ENCODE results near the gene ZNF850. TPM values are rescaled to one million over a fixed set of nuclear protein-coding genes. Genes with fewer than 3 reads are reported as not detected.

ZNF850 gene
- total and polyA plus RNA-seq, 12 donors, result 0.80 to 7.9 (median 3.8) TPM

DNA sequence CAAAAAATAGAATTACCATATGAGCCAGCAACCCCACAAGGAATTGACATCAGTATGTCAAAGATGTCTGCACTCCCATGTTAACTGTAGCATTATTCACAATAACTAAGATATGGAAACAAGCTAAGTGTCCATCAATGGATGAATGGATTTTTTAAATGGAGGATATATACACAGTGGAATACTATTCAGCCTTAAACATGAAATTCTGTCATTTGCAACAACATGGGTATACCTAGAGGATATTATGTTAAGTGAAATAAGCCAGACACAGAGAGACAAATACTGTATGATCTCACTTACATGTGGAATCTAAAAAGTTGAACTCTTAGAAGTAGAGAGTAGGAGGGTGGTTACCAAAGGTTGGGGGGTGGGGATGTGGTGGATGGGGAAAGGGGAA is 93.2 kb downstream of the ZNF850 start:
- no peak for ATAC-seq

DNA sequence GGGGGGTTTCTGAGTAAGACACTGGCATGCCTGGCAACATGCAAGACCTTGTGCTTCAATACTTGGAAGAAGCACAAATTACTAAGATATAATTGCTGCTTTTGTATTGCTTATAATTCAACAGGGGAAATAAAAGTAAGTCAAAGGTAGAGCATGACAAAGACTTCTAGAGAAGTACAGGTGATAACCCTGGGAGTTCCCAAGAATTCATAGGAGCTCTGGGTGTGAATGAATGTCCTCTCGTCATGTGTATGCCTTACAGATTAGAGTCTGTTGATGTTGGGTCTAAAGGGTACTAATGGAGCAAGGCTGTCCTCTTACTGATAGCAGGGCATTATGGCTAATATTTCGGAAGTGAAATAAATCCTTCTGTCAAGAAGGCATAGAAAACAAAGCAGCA is 98.4 kb downstream of the ZNF850 start:
- intact Hi-C loops (cut with DNase I), result loop anchor here in 1 of 10 donors (10.0 kb wide), 1 partner anchor 149 kb away; the partner anchor contains the start of gene ZNF260
- TF ChIP-seq, protein P1, sequence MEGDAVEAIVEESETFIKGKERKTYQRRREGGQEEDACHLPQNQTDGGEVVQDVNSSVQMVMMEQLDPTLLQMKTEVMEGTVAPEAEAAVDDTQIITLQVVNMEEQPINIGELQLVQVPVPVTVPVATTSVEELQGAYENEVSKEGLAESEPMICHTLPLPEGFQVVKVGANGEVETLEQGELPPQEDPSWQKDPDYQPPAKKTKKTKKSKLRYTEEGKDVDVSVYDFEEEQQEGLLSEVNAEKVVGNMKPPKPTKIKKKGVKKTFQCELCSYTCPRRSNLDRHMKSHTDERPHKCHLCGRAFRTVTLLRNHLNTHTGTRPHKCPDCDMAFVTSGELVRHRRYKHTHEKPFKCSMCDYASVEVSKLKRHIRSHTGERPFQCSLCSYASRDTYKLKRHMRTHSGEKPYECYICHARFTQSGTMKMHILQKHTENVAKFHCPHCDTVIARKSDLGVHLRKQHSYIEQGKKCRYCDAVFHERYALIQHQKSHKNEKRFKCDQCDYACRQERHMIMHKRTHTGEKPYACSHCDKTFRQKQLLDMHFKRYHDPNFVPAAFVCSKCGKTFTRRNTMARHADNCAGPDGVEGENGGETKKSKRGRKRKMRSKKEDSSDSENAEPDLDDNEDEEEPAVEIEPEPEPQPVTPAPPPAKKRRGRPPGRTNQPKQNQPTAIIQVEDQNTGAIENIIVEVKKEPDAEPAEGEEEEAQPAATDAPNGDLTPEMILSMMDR (IDR thresholded peaks at IDR 0.05), result no peak
- WGBS, 2 donors, result 95 to 97% methylated on average over 2 of the region's 2 CpGs
- H3K4me3 ChIP-seq, result no peak overlapping the region
- DNase-seq (no peak), ATAC-seq (no peak)
- H3K27ac ChIP-seq, result no peak overlapping the region
- no peaks in the 10 kb centered on the region for H3K27me3 ChIP-seq
- peaks cover 0 to 100% (median 32%) of the 10 kb centered on the region in 11 donors for H3K9me3 ChIP-seq
- H3K36me3 ChIP-seq, result peaks cover 0 to 52% (median 16%) of the 10 kb centered on the region in 9 donors
- H3K4me1 ChIP-seq, result peaks cover 0 to 15% (median 0%) of the 10 kb centered on the region in 9 donors

More for the DNA sequence above, 93.2 kb downstream of the ZNF850 start:
- H3K27me3 ChIP-seq, result no peaks in the 10 kb centered on the region
- intact Hi-C loops (cut with DNase I), result loop anchor here in 1 of 10 donors (10.0 kb wide), 1 partner anchor 155 kb away; the partner anchor contains the start of gene ZNF260
- no peak overlapping the region for H3K27ac ChIP-seq
- TF ChIP-seq, protein P1 (IDR thresholded peaks at IDR 0.05), result no peak
- H3K9me3 ChIP-seq, result peaks cover 0 to 98% (median 21%) of the 10 kb centered on the region in 11 donors
- H3K4me1 ChIP-seq, result no peaks in the 10 kb centered on the region
- no peak overlapping the region for H3K4me3 ChIP-seq
- H3K36me3 ChIP-seq, result peaks cover 0 to 83% (median 30%) of the 10 kb centered on the region in 9 donors
- DNase-seq, result no peak

- TF ChIP-seq, protein P1 (IDR thresholded peaks at IDR 0.05), result no peak
- DNase-seq, result no peak
- peak in 6 of 8 donors; percentile 38 to 72 (median 45) for ATAC-seq
- no peaks in the 10 kb centered on the region for H3K27me3 ChIP-seq
- H3K9me3 ChIP-seq, result peaks cover 0 to 94% (median 27%) of the 10 kb centered on the region in 11 donors
- H3K4me3 ChIP-seq, result no peak overlapping the region
- H3K27ac ChIP-seq, result no peak overlapping the region
- intact Hi-C loops (cut with DNase I), result loop anchor here in 1 of 10 donors (10.0 kb wide), 1 partner anchor 148 kb away; the partner anchor contains the start of gene ZNF260
- H3K4me1 ChIP-seq, result peaks cover 0 to 28% (median 10%) of the 10 kb centered on the region in 9 donors
- 56 to 67% methylated on average over 1 of the region's 1 CpG for WGBS, 2 donors
- H3K36me3 ChIP-seq, result peaks cover 0 to 34% (median 3%) of the 10 kb centered on the region in 9 donors
These were observed 100.2 kb downstream of the ZNF850 start for GRCh38 chr19:36672368-36672767.

GRCh38 chr19:36668646-36669045 is 104.0 kb downstream of the ZNF850 start:
- DNase-seq (no peak), ATAC-seq (no peak)
- H3K36me3 ChIP-seq, result peaks cover 0 to 44% (median 14%) of the 10 kb centered on the region in 9 donors
- intact Hi-C loops (cut with DNase I), result loop anchor here in 4 of 10 donors (5.0 to 10.0 kb wide), 3 partner anchors 169 to 1654 kb away; partner anchors contain the start of genes ZNF790 (in 2 of the 4), ZNF146 (in 1 of the 4) and ZNF565 (in 1 of the 4)
- peaks cover 0 to 80% (median 21%) of the 10 kb centered on the region in 11 donors for H3K9me3 ChIP-seq
- H3K4me1 ChIP-seq, result peaks cover 0 to 38% (median 16%) of the 10 kb centered on the region in 9 donors
- no peak overlapping the region for H3K4me3 ChIP-seq
- H3K27ac ChIP-seq, result no peak overlapping the region
- TF ChIP-seq, protein P1 (IDR thresholded peaks at IDR 0.05), result no peak
- 49 to 68% methylated on average over 2 of the region's 2 CpGs for WGBS, 2 donors
- H3K27me3 ChIP-seq, result no peaks in the 10 kb centered on the region
